LNCaP clone FGC (cell line): ENCODE results near the gene GSN.

ENCODE experiments used
- DNase-seq: peaks from one replicate; pipeline ENCODE4 v3.0.0-alpha.2; 2011; ENCODE audit warnings: low read depth
- H3K4me3 ChIP-seq: 2 replicates; pipeline ENCODE4 v1.5.1; 2011; ENCODE audit warnings: mild to moderate bottlenecking, low read depth, low read length, control low read depth
- CTCF ChIP-seq: IDR thresholded peaks from 2 replicates; pipeline ENCODE4 v1.5.1; 2012; ENCODE audit warnings: mild to moderate bottlenecking; ENCODE audit not compliant: control insufficient read depth, insufficient read depth; ENCODE audit errors: extremely low read depth

GSN gene

GRCh38 chr9:121326901-121327613, 59.1 kb downstream of the GSN start:
- H3K4me3 ChIP-seq, result no peak overlapping the region
- no peak for DNase-seq
- TF ChIP-seq CTCF, result no peak

- no peak for TF ChIP-seq CTCF
- H3K4me3 ChIP-seq, result no peak overlapping the region
- DNase-seq, result no peak
Observed at GRCh38 chr9:121328476-121328875, 60.5 kb downstream of the GSN start.

- no peak for TF ChIP-seq CTCF
- no peak overlapping the region for H3K4me3 ChIP-seq
- DNase-seq, result no peak
Observed at GRCh38 chr9:121328876-121329681, 61.1 kb downstream of the GSN start.

GRCh38 chr9:121331549-121331948, 63.6 kb downstream of the GSN start:
- no peak for TF ChIP-seq CTCF
- H3K4me3 ChIP-seq, result no peak overlapping the region
- DNase-seq, result no peak

GRCh38 chr9:121331992-121332685, 64.2 kb downstream of the GSN start:
- no peak for TF ChIP-seq CTCF

DNA sequence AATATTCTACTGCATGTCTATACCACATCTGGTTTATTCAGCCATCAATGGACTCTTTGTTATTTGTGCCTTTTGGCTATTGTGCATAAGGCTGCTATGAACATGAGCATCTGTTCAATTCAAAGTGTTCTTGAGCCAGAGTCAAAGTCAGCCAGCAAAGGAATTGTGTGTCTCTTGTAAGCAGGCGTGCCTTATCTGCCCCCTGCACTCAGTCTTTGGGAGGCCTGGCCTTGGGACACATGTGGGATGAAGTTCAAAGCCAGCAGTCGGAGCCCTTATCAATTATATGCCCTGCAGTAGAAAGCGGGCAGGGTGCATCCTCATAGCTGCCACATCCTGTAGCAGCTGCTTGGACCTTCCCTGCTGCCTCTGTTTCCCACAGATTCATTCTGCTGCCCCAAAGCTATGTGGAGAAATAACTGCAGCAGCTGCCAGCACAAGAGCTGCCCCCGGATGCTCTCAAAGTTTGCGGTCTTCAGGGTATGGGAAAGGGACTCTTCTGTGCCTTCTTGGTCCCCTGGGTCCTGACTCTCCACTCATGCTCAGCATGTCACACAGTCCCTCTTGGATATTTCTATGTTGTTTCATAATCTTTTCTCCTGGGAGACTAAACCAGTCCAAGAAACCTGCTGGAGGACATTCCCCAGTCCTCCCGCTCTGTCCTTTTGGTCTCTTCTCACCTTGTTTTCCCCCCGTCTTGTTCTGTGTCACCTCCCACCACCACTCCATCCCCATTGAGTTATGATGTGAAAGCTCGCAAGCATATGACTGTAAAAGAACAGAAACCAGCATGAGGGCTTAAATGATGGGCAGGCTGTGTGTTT, 66.2 kb downstream of the GSN start:
- H3K4me3 ChIP-seq, result no peak overlapping the region
- TF ChIP-seq CTCF, result no peak
- no peak for DNase-seq

More at GRCh38 chr9:121331992-121332685, 64.2 kb downstream of the GSN start:
- no peak overlapping the region for H3K4me3 ChIP-seq
- DNase-seq, result no peak
